OCI-LY7 (cell line): ENCODE results near the gene ZNF24. TPM values are rescaled to one million over a fixed set of nuclear protein-coding genes. Genes with fewer than 3 reads are reported as not detected.

Experiments used
- BruUV-seq: library from RNA; stranded (reverse); fragments of 400-500 nt; replicated peaks from 2 replicates; lab custom pipeline; 2021; lab: Mats Ljungman, UMichigan
- CTCF ChIA-PET: fragments of 300-600 bp; sonication (Branson Sonifier 250); formaldehyde crosslinking; loops from one replicate; lab custom pipeline; 2022; ENCODE audit warnings: antibody characterized with exemption; ENCODE audit not compliant: unreplicated experiment; lab: Charles Lee
- POLR2A ChIA-PET: fragments of 300-600 bp; sonication (Branson Sonifier 250); formaldehyde crosslinking; loops from one replicate; lab custom pipeline; 2022; ENCODE audit warnings: antibody characterized with exemption; lab: Charles Lee
- DNase-seq: peaks from one replicate; pipeline ENCODE4 v3.0.0-alpha.2; 2015; ENCODE audit warnings: low spot score
- H2AFZ ChIP-seq: fragments of 200-600 bp; sonication (generic), shearing (Covaris generic); 2 replicates; pipeline ENCODE4 v1.6.1; 2014; ENCODE audit warnings: mild to moderate bottlenecking, antibody characterized with exemption, low read length, moderate library complexity
- H3K27ac ChIP-seq: fragments of 200-600 bp; sonication (generic); 2 replicates; pipeline ENCODE4 v1.5.1; 2014; ENCODE audit warnings: mixed run types, low read depth, mild to moderate bottlenecking, moderate library complexity, low read length, inconsistent platforms; ENCODE audit not compliant: poor library complexity, severe bottlenecking
- H3K36me3 ChIP-seq: fragments of 200-600 bp; sonication (generic); 2 replicates; pipeline ENCODE4 v1.6.1; 2014; ENCODE audit warnings: mild to moderate bottlenecking, antibody characterized with exemption, low read length, moderate library complexity, mixed read lengths; ENCODE audit not compliant: insufficient read depth
- H3K4me1 ChIP-seq: fragments of 200-600 bp; sonication (generic); 2 replicates; pipeline ENCODE4 v1.5.1; 2014; ENCODE audit warnings: mild to moderate bottlenecking, low read length; ENCODE audit not compliant: insufficient read depth, poor library complexity, severe bottlenecking
- H3K4me2 ChIP-seq: fragments of 200-600 bp; sonication (generic); 2 replicates; pipeline ENCODE4 v1.6.1; 2014; ENCODE audit warnings: mild to moderate bottlenecking, low read length
- H3K4me3 ChIP-seq: fragments of 200-600 bp; sonication (generic); 2 replicates; pipeline ENCODE4 v1.5.1; 2014; ENCODE audit warnings: mild to moderate bottlenecking, low read depth, low read length; ENCODE audit not compliant: poor library complexity, severe bottlenecking
- H3K79me2 ChIP-seq: fragments of 200-600 bp; sonication (generic); 2 replicates; pipeline ENCODE4 v1.6.1; 2016; ENCODE audit warnings: low read depth, mild to moderate bottlenecking, low read length, moderate library complexity, mixed read lengths; ENCODE audit not compliant: insufficient read depth
- H3K9me2 ChIP-seq: fragments of 200-600 bp; sonication (generic); 2 replicates; pipeline ENCODE4 v1.6.1; 2016; ENCODE audit warnings: mild to moderate bottlenecking, low read length, mixed read lengths; ENCODE audit not compliant: insufficient read depth
- H3K9me3 ChIP-seq: fragments of 200-600 bp; sonication (generic); 2 replicates; pipeline ENCODE4 v1.6.1; 2014; ENCODE audit warnings: mild to moderate bottlenecking, mixed run types, low read length, mixed read lengths
- H4K20me1 ChIP-seq: fragments of 200-600 bp; sonication (generic); 2 replicates; pipeline ENCODE4 v1.6.1; 2014; ENCODE audit warnings: mild to moderate bottlenecking, antibody characterized with exemption, low read length, moderate library complexity, mixed read lengths; ENCODE audit not compliant: insufficient read depth
- EZH2phosphoT487 ChIP-seq: fragments of 200-600 bp; sonication (generic); IDR thresholded peaks from 2 replicates; pipeline ENCODE4 v1.6.1; 2018; ENCODE audit warnings: low read depth, borderline replicate concordance, mild to moderate bottlenecking, mixed run types, antibody characterized with exemption, low read length, moderate library complexity, mixed read lengths
- intact Hi-C: fragments of 100-400 bp; cut with micrococcal nuclease; formaldehyde crosslinking; loops from one replicate; pipeline ENCODE4 v1.10.0; 2022; ENCODE audit not compliant: unreplicated experiment
- total RNA-seq, 2 experiments: library from RNA; depleted of rRNA in 1 of 2; stranded (reverse); fragments of >200 nt in 1 of 2; shearing (Covaris generic) in 1 of 2; gene quantifications; 2 replicates each; pipeline ENCODE4 v1.2.3, GENCODE V29; 2014 to 2022
- TF ChIP-seq, protein P1 (sequence below): fragments of 200-600 bp; sonication (generic); conservative IDR thresholded peaks from 2 replicates; pipeline ENCODE4 v1.5.1; 2014; ENCODE audit warnings: mild to moderate bottlenecking, antibody characterized with exemption, low read length, moderate library complexity, mixed read lengths

ZNF24 gene
- total RNA-seq, 2 experiments from 2014 or later, result 13.6 to 29.8 TPM

GRCh38 chr18:35289727-35290093 is 54.5 kb downstream of the ZNF24 start:
- H3K4me2 ChIP-seq, result peak overlapping the region; percentile 77
- intact Hi-C loops, result loop anchor here (2.0 to 5.0 kb wide), 3 partner anchors 45 to 55 kb away; partner anchors contain the start of genes ZNF24 and ZNF397
- no peaks in the 10 kb centered on the region; the same call in 1 of the 2 replicates for H3K36me3 ChIP-seq
- ChIA-PET CTCF (no interaction called here), POLR2A (interaction anchor here (2.2 kb wide), 1 partner anchor 55 kb away, joined by 7 read pairs; the partner anchor contains the start of gene ZNF24)
- no TSS peak for BruUV-seq
- H3K4me1 ChIP-seq, result peaks cover 7% of the 10 kb centered on the region
- H3K9me2 ChIP-seq, result no peaks in the 10 kb centered on the region
- peak overlapping the region; percentile 46 for H3K27ac ChIP-seq
- 0 out of 2 replicates have a peak, but pooled peaks cover 6% of the 10 kb centered on the region for H3K79me2 ChIP-seq
- no peaks in the 10 kb centered on the region for H3K9me3 ChIP-seq
- peak overlapping the region; percentile 86 for H3K4me3 ChIP-seq
- H2AFZ ChIP-seq, result peak overlapping the region; percentile 79
- TF ChIP-seq, protein P1, sequence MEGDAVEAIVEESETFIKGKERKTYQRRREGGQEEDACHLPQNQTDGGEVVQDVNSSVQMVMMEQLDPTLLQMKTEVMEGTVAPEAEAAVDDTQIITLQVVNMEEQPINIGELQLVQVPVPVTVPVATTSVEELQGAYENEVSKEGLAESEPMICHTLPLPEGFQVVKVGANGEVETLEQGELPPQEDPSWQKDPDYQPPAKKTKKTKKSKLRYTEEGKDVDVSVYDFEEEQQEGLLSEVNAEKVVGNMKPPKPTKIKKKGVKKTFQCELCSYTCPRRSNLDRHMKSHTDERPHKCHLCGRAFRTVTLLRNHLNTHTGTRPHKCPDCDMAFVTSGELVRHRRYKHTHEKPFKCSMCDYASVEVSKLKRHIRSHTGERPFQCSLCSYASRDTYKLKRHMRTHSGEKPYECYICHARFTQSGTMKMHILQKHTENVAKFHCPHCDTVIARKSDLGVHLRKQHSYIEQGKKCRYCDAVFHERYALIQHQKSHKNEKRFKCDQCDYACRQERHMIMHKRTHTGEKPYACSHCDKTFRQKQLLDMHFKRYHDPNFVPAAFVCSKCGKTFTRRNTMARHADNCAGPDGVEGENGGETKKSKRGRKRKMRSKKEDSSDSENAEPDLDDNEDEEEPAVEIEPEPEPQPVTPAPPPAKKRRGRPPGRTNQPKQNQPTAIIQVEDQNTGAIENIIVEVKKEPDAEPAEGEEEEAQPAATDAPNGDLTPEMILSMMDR, result no peak
- no peak for TF ChIP-seq EZH2phosphoT487
- no peak for DNase-seq
- no peaks in the 10 kb centered on the region for H4K20me1 ChIP-seq

DNA sequence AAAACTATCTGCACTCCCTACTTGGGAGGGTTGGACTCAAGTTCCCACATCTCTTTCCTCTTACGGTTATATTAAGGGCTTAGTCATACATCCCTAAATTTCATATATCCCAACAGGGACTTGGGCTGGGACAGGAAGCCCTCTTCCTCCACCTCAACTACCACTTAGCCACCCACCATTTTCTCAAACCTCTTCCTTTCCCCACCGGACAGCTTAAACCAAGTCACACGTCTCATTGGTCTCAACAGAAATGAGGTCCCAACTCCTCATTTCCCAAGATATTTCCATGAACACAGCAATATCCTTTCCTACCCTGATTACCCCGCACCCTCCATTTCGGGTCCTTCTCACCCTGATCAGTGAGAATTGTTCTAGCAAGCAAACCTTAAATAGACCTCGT is 54.9 kb downstream of the ZNF24 start:
- Histone ChIP-seq H3K4me3 (peak overlapping the region; percentile 86), H2AFZ (peak overlapping the region; percentile 79), H3K27ac (peak overlapping the region; percentile 46), H4K20me1 (no peaks in the 10 kb centered on the region), H3K9me2 (no peaks in the 10 kb centered on the region), H3K36me3 (no peaks in the 10 kb centered on the region; the same call in 1 of the 2 replicates), H3K9me3 (no peaks in the 10 kb centered on the region), H3K4me2 (peak overlapping the region; percentile 77), H3K79me2 (0 out of 2 replicates have a peak, but pooled peaks cover 6% of the 10 kb centered on the region), H3K4me1 (peaks cover 7% of the 10 kb centered on the region)
- ChIA-PET POLR2A (interaction anchor here (2.2 kb wide), 1 partner anchor 55 kb away, joined by 7 read pairs; the partner anchor contains the start of gene ZNF24), CTCF (no interaction called here)
- TSS peak; percentile 85 for BruUV-seq
- no peak for TF ChIP-seq EZH2phosphoT487
- TF ChIP-seq, protein P1, result no peak
- intact Hi-C loops, result no loop called here
- DNase-seq, result peak; percentile 1

DNA sequence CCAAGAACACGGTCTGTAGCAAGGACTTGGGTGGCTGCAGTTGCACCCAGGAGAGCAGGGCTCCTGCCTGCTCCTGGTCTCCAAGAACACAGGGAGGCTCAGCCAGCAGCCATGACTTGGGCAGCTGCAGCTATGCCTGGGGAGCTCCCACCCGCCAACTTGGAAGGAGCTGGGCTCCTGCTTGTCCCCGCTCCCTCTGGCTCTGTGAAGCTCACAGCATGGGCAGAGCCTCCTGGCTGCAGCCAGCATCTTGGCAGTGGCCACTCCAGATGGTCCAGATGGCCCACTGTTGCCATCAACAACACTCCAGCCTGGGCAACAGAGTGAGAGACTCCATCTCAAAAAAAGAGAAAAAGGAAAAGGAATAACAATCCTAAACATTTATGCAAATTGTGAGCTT is 59.4 kb downstream of the ZNF24 start:
- BruUV-seq, result no TSS peak
- TF ChIP-seq EZH2phosphoT487, result no peak
- TF ChIP-seq, protein P1, result no peak
- Histone ChIP-seq H3K9me3 (no peaks in the 10 kb centered on the region), H2AFZ (no peak overlapping the region), H4K20me1 (no peaks in the 10 kb centered on the region), H3K36me3 (no peaks in the 10 kb centered on the region; the same call in 1 of the 2 replicates), H3K27ac (no peak overlapping the region), H3K4me2 (no peak overlapping the region), H3K9me2 (no peaks in the 10 kb centered on the region), H3K79me2 (no peaks in the 10 kb centered on the region), H3K4me1 (no peaks in the 10 kb centered on the region), H3K4me3 (no peak overlapping the region)
- POLR2A ChIA-PET, result no interaction called here
- intact Hi-C loops, result no loop called here
- DNase-seq, result no peak
- CTCF ChIA-PET, result no interaction called here
